Measurements from ENCODE around the gene LRP5.

DNA sequence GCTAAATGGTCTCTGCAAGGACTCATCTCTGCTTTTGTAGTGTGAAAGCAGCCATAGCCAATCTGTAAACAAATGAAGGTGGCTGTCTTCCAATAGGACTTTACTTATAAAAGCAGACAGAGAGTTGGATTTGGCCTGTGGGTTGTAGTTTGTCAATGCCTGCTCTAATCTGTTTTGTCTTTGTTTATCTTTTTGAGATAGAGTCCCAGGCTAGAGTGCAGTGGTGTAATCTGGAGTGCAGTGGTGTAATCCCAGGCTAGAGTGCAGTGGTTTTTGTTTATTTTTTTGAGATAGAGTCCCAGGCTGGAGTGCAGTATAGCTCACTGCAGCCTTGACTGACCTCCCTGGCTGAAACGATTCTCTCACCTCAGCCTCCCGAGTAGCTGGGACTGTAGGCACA is 156.7 kb downstream of the LRP5 start:
- TF ChIP-seq GATA3 (IDR thresholded peaks at IDR 0.05; ENCODE audit: low read depth, low read length): no peak
- 0 out of 2 replicates have a peak, but pooled peaks have one; percentile 6 for TF ChIP-seq GATA2 (IDR thresholded peaks at IDR 0.05; ENCODE audit: low read depth, low read length)

Data from SH-SY5Y (cell line).